IMR-90 (cell line): ENCODE data around the gene PTH. TPM values are rescaled to one million over a fixed set of nuclear protein-coding genes. Genes with fewer than 3 reads are reported as not detected.

Experiments used
- ATAC-seq: fragments of 200-7000 bp; cut with Tn5 transposase; 2 replicates; pipeline ENCODE4 v1.9.1; 2020; ENCODE audit warnings: low read depth, mild to moderate bottlenecking, moderate library complexity
- BruUV-seq: library from RNA; stranded (reverse); fragments of 400-500 nt; replicated peaks from 2 replicates; lab custom pipeline; 2021; lab: Mats Ljungman, UMichigan
- CTCF ChIA-PET: fragments of 300-600 bp; formaldehyde crosslinking; extraction: SDS; loops from one replicate; lab custom pipeline; 2021; ENCODE audit warnings: antibody characterized with exemption; lab: Yijun Ruan, JAX
- POLR2A ChIA-PET: fragments of 300-600 bp; sonication (Branson Sonifier 250); formaldehyde crosslinking; loops from one replicate; lab custom pipeline; 2022; ENCODE audit warnings: antibody characterized with exemption; ENCODE audit not compliant: unreplicated experiment; lab: Charles Lee
- DNase-seq: peaks from one replicate; pipeline ENCODE4 v3.0.0; 2013
- H2AFZ ChIP-seq: replicated peaks from 2 replicates; pipeline ENCODE3; 2013; ENCODE audit warnings: low read length, mild to moderate bottlenecking; ENCODE audit not compliant: poor library complexity
- H2AK5ac ChIP-seq: 2 replicates; pipeline ENCODE4 v1.6.1; 2013; ENCODE audit warnings: low read depth, low read length, inconsistent platforms
- H2AK9ac ChIP-seq: replicated peaks from 2 replicates; pipeline ENCODE3; 2013; ENCODE audit warnings: mild to moderate bottlenecking, low read depth, low read length, moderate library complexity; ENCODE audit not compliant: poor library complexity
- H2BK120ac ChIP-seq: 2 replicates; pipeline ENCODE4 v1.6.1; 2013; ENCODE audit warnings: low read depth, low read length, inconsistent platforms
- H2BK15ac ChIP-seq: 3 replicates; pipeline ENCODE4 v1.6.1; 2013; ENCODE audit warnings: low read depth, low read length, inconsistent platforms
- H2BK20ac ChIP-seq: 2 replicates; pipeline ENCODE4 v1.6.1; 2013; ENCODE audit warnings: low read depth, mild to moderate bottlenecking, inconsistent platforms, low read length, moderate library complexity
- H2BK5ac ChIP-seq: 2 replicates; pipeline ENCODE4 v1.6.1; 2013; ENCODE audit warnings: mild to moderate bottlenecking, low read depth, low read length, inconsistent platforms; ENCODE audit not compliant: poor library complexity, severe bottlenecking
- H3K14ac ChIP-seq: replicated peaks from 2 replicates; pipeline ENCODE4 v1.6.1; 2013; ENCODE audit warnings: low read depth, low read length, inconsistent platforms
- H3K18ac ChIP-seq: 2 replicates; pipeline ENCODE4 v1.6.1; 2013; ENCODE audit warnings: low read depth, low read length, control low read depth
- H3K23ac ChIP-seq: 2 replicates; pipeline ENCODE4 v1.6.1; 2013; ENCODE audit warnings: low read depth, low read length, inconsistent platforms
- H3K27ac ChIP-seq: 2 replicates; pipeline ENCODE4 v1.5.1; 2013; ENCODE audit warnings: mild to moderate bottlenecking, control low read depth, low read length; ENCODE audit not compliant: insufficient read depth
- H3K27me3 ChIP-seq: 2 replicates; pipeline ENCODE4 v1.6.1; 2013; ENCODE audit warnings: low read length; ENCODE audit not compliant: control insufficient read depth, insufficient read depth
- H3K36me3 ChIP-seq: 2 replicates; pipeline ENCODE4 v1.6.1; 2013; ENCODE audit warnings: low read length, mixed read lengths; ENCODE audit not compliant: control insufficient read depth, insufficient read depth
- H3K4ac ChIP-seq: 2 replicates; pipeline ENCODE4 v1.6.1; 2013; ENCODE audit warnings: low read depth, low read length, inconsistent platforms
- H3K4me1 ChIP-seq: 2 replicates; pipeline ENCODE4 v1.6.1; 2013; ENCODE audit warnings: low read length, mixed read lengths; ENCODE audit not compliant: control insufficient read depth, insufficient read depth
- H3K4me2 ChIP-seq: 2 replicates; pipeline ENCODE4 v1.6.1; 2013; ENCODE audit warnings: low read depth, mild to moderate bottlenecking, control low read depth, low read length, moderate library complexity
- H3K4me3 ChIP-seq: 2 replicates; pipeline ENCODE4 v1.5.1; 2013; ENCODE audit warnings: low read depth, mild to moderate bottlenecking, control low read depth, low read length, moderate library complexity; ENCODE audit not compliant: insufficient read depth
- H3K56ac ChIP-seq: 2 replicates; pipeline ENCODE4 v1.6.1; 2013; ENCODE audit warnings: low read length, inconsistent platforms; ENCODE audit not compliant: insufficient read depth; ENCODE audit errors: extremely low read depth
- H3K79me1 ChIP-seq, 2 experiments: 2 replicates each; pipeline ENCODE4 v1.6.1; 2013; ENCODE audit warnings: low read length in 2 of 2, inconsistent platforms in 1 of 2, low read depth in 1 of 2
- H3K9ac ChIP-seq: 2 replicates; pipeline ENCODE4 v1.6.1; 2013; ENCODE audit warnings: low read depth, low read length, control low read depth
- H3K9me1 ChIP-seq: 2 replicates; pipeline ENCODE4 v1.6.1; 2013; ENCODE audit warnings: low read length, inconsistent platforms; ENCODE audit not compliant: insufficient read depth
- H3K9me3 ChIP-seq: 2 replicates; pipeline ENCODE4 v1.6.1; 2013; ENCODE audit warnings: low read length; ENCODE audit not compliant: control insufficient read depth, insufficient read depth
- H4K20me1 ChIP-seq: 2 replicates; pipeline ENCODE4 v1.6.1; 2013; ENCODE audit warnings: low read length, inconsistent platforms; ENCODE audit not compliant: insufficient read depth
- H4K5ac ChIP-seq: 2 replicates; pipeline ENCODE4 v1.6.1; 2013; ENCODE audit warnings: mild to moderate bottlenecking, low read depth, low read length, control low read depth
- H4K8ac ChIP-seq, 2 experiments: 2 replicates each; pipeline ENCODE4 v1.6.1; 2013; ENCODE audit warnings: low read depth in 2 of 2, low read length in 2 of 2, control low read depth in 1 of 2, inconsistent platforms in 1 of 2
- H4K91ac ChIP-seq: 2 replicates; pipeline ENCODE4 v1.6.1; 2013; ENCODE audit warnings: low read depth, low read length, inconsistent platforms; ENCODE audit not compliant: insufficient read depth
- ELK1 ChIP-seq: fragments of 150-350 bp; IDR thresholded peaks from 2 replicates; pipeline ENCODE4 v1.6.1; 2016; ENCODE audit warnings: low read depth, mild to moderate bottlenecking, low read length, moderate library complexity, borderline replicate concordance
- MAFK ChIP-seq: IDR thresholded peaks from 2 replicates; pipeline ENCODE4 v1.6.1; 2012; ENCODE audit warnings: low read depth, low read length, improper control_type of control experiment
- MAZ ChIP-seq: IDR thresholded peaks from 2 replicates; pipeline ENCODE4 v1.6.1; 2012; ENCODE audit warnings: low read depth, mild to moderate bottlenecking, low read length, improper control_type of control experiment, moderate library complexity, borderline replicate concordance
- POLR2A ChIP-seq: IDR thresholded peaks from 2 replicates; pipeline ENCODE4 v1.6.1; 2012; ENCODE audit warnings: mild to moderate bottlenecking, low read depth, low read length
- USF2 ChIP-seq: fragments of 150-350 bp; IDR thresholded peaks from 2 replicates; pipeline ENCODE4 v1.6.1; 2017; ENCODE audit warnings: mild to moderate bottlenecking, antibody characterized with exemption, low read length, low read depth
- WGBS, 2 experiments: methylation state at CpG; one replicate each; pipeline versions ENCODE4 v1.1.5 to v1.1.7; 2013; ENCODE audit warnings: missing lambda C conversion rate in 2 of 2; ENCODE audit not compliant: insufficient read length in 1 of 2; ENCODE audit errors: extremely low coverage in 2 of 2; 5-methylcytosine and 5-hydroxymethylcytosine counted together
- dilution Hi-C: fragments of 300-500 bp; cut with HindIII; formaldehyde crosslinking; loops from one replicate; pipeline ENCODE4 v1.14.3; 2018; ENCODE audit warnings: low sequenced_read_pairs; ENCODE audit not compliant: unreplicated experiment
- in situ Hi-C: fragments of 300-500 bp; cut with MboI; formaldehyde crosslinking; loops from 3 replicates; pipeline ENCODE4 v1.14.3; 2019; ENCODE audit warnings: low sequenced_read_pairs, inconsistent platforms, mixed read lengths
- intact Hi-C: fragments of 100-400 bp; cut with micrococcal nuclease; formaldehyde crosslinking; loops from 2 replicates; pipeline ENCODE4 v1.10.0; 2022
- polyA plus RNA-seq, 3 experiments: library from polyadenylated mRNA; depleted of rRNA; stranded (reverse); fragments of >200 nt; gene quantifications; 2 replicates each; pipeline ENCODE4 v1.2.3, GENCODE V29; 2012; ENCODE audit warnings: low replicate concordance in 1 of 3
- total RNA-seq: library from RNA; depleted of rRNA; stranded (reverse); fragments of >200 nt; gene quantifications from 2 replicates; pipeline ENCODE4 v1.2.3, GENCODE V29; 2012

Gene PTH
- total and polyA plus RNA-seq, 2 of the 4 experiments (the other 2 are of a cell fraction), result not detected

- H4K5ac ChIP-seq, result no peak overlapping the region
- H3K27me3 ChIP-seq, result peaks cover 6% of the 10 kb centered on the region
- no peak overlapping the region for H2AK9ac ChIP-seq
- no peak overlapping the region for H3K4ac ChIP-seq
- DNase-seq, result no peak
- H3K9me3 ChIP-seq, result no peaks in the 10 kb centered on the region
- H3K56ac ChIP-seq, result no peak overlapping the region
- H2BK20ac ChIP-seq, result no peak overlapping the region
- intact Hi-C loops, result no loop called here
- no peak overlapping the region for H2BK5ac ChIP-seq
- no peak overlapping the region for H2AK5ac ChIP-seq
- H3K4me1 ChIP-seq, result peaks cover 2% of the 10 kb centered on the region; the same call in 1 of the 2 replicates
- TF ChIP-seq POLR2A, result no peak
- TF ChIP-seq ELK1, result no peak
- TF ChIP-seq USF2, result no peak
- TF ChIP-seq MAZ, result no peak
- TF ChIP-seq MAFK, result 0 out of 2 replicates have a peak, but pooled peaks have one; percentile 5
- no peak overlapping the region for H4K8ac ChIP-seq
- dilution Hi-C loops, result no loop called here
- no peak overlapping the region for H3K27ac ChIP-seq
- H2BK15ac ChIP-seq, result no peak overlapping the region
- no peaks in the 10 kb centered on the region for H3K36me3 ChIP-seq
- no peak overlapping the region for H2BK120ac ChIP-seq
- no peak overlapping the region for H3K4me2 ChIP-seq
- no TSS peak for BruUV-seq
- H3K9ac ChIP-seq, result no peak overlapping the region
- no peaks in the 10 kb centered on the region for H3K9me1 ChIP-seq
- H4K91ac ChIP-seq, result no peak overlapping the region
- no peak overlapping the region for H3K23ac ChIP-seq
- CTCF ChIA-PET, result no interaction called here
- H3K18ac ChIP-seq, result no peak overlapping the region
- POLR2A ChIA-PET, result no interaction called here
- H4K20me1 ChIP-seq, result no peaks in the 10 kb centered on the region
- H2AFZ ChIP-seq, result no peak overlapping the region
- ATAC-seq, result no peak
- H3K79me1 ChIP-seq, result no peaks in the 10 kb centered on the region
- H3K14ac ChIP-seq, result no peak overlapping the region
- in situ Hi-C loops, result no loop called here
- WGBS, 2 experiments, result 100% methylated on average over 2 of the region's 3 CpGs; no CpG with 5 or more reads in 1 of the 2 experiments
- H3K4me3 ChIP-seq, result no peak overlapping the region
These were observed 16.1 kb downstream of the PTH start for GRCh38 chr11:13479688-13480087.
